WTC11 (cell line): ENCODE data around the gene PDE8A. TPM values are rescaled to one million over a fixed set of nuclear protein-coding genes. Genes with fewer than 3 reads are reported as not detected.

Source experiments
- ATAC-seq: fragments of 200-7000 bp; cut with Tn5 transposase; 2 replicates; pipeline ENCODE4 v1.10.0; 2021; ENCODE audit warnings: mild to moderate bottlenecking, moderate library complexity
- CTCF ChIA-PET: fragments of 300-600 bp; sonication (Branson Sonifier 250); formaldehyde crosslinking; loops from one replicate; lab custom pipeline; 2021; ENCODE audit warnings: antibody characterized with exemption; lab: Charles Lee
- POLR2A ChIA-PET: fragments of 350-600 bp; sonication (Branson Sonifier 250); formaldehyde crosslinking; loops from one replicate; lab custom pipeline; 2021; ENCODE audit warnings: antibody characterized with exemption; lab: Charles Lee
- DNase-seq: peaks from one replicate; pipeline ENCODE4 v3.0.0; 2021; ENCODE audit warnings: low spot score
- H3K27ac Mint-ChIP-seq: 2 replicates; pipeline ENCODE4 v1.8.0; 2021; ENCODE audit warnings: mixed read lengths
- H3K27me3 Mint-ChIP-seq: 2 replicates; pipeline ENCODE4 v1.8.0; 2021; ENCODE audit warnings: low read depth, mild to moderate bottlenecking, moderate library complexity, mixed read lengths
- H3K36me3 Mint-ChIP-seq: 2 replicates; pipeline ENCODE4 v1.8.0; 2021; ENCODE audit warnings: mixed read lengths
- H3K4me1 Mint-ChIP-seq: 2 replicates; pipeline ENCODE4 v1.8.0; 2022; ENCODE audit warnings: mixed read lengths
- H3K4me3 Mint-ChIP-seq: 2 replicates; pipeline ENCODE4 v1.8.0; 2021; ENCODE audit warnings: mild to moderate bottlenecking, moderate library complexity, mixed read lengths
- H3K9me3 Mint-ChIP-seq: 2 replicates; pipeline ENCODE4 v1.8.0; 2021; ENCODE audit warnings: mixed read lengths
- GRHL2 ChIP-seq: fragments of 250-450 bp; sonication (Bioruptor Pico); IDR thresholded peaks from 2 replicates; pipeline ENCODE4 v1.8.0; 2022; ENCODE audit warnings: mild to moderate bottlenecking, moderate library complexity; ENCODE audit not compliant: insufficient replicate concordance, severe bottlenecking
- GTF2I ChIP-seq: fragments of 250-450 bp; sonication (Bioruptor Pico); conservative IDR thresholded peaks from 2 replicates; pipeline ENCODE4 v1.4.0; 2021; ENCODE audit warnings: mild to moderate bottlenecking
- HMGA2 ChIP-seq: fragments of 250-450 bp; sonication (Bioruptor Pico); IDR thresholded peaks from 2 replicates; pipeline ENCODE4 v1.4.0; 2021; ENCODE audit warnings: mild to moderate bottlenecking, moderate library complexity
- NFE2L1 ChIP-seq: sonication (generic); formaldehyde crosslinking; IDR thresholded peaks from 2 replicates; pipeline ENCODE4 v1.8.1; 2023; ENCODE audit warnings: missing genetic modification reagents
- RELA ChIP-seq: sonication (generic); formaldehyde crosslinking; IDR thresholded peaks from 2 replicates; pipeline ENCODE4 v1.8.1; 2022; ENCODE audit warnings: missing genetic modification reagents, mild to moderate bottlenecking, borderline replicate concordance
- SMAD3 ChIP-seq: sonication (generic); formaldehyde crosslinking; IDR thresholded peaks from 2 replicates; pipeline ENCODE4 v1.8.0; 2022; ENCODE audit warnings: missing genetic modification reagents, mild to moderate bottlenecking, borderline replicate concordance
- TEAD4 ChIP-seq: sonication (generic); formaldehyde crosslinking; IDR thresholded peaks from 2 replicates; pipeline ENCODE4 v1.8.0; 2022; ENCODE audit warnings: mild to moderate bottlenecking, missing genetic modification reagents
- total RNA-seq: library from RNA; stranded (reverse); gene quantifications from 3 replicates; pipeline ENCODE4 v1.2.3, GENCODE V29; 2021
- TF ChIP-seq, protein P1 (sequence below): fragments of 250-450 bp; sonication (Bioruptor Pico); IDR thresholded peaks from 2 replicates; pipeline ENCODE4 v1.9.0; 2021; ENCODE audit warnings: moderate library complexity, mild to moderate bottlenecking, inconsistent platforms, borderline replicate concordance
- TF ChIP-seq, protein P2 (sequence below): sonication (generic); formaldehyde crosslinking; IDR thresholded peaks from 2 replicates; pipeline ENCODE4 v1.8.0; 2023; ENCODE audit warnings: missing genetic modification reagents, mild to moderate bottlenecking, borderline replicate concordance
- TF ChIP-seq, protein P3 (sequence below): sonication (generic); formaldehyde crosslinking; IDR thresholded peaks from 2 replicates; pipeline ENCODE4 v1.8.1; 2022; ENCODE audit warnings: low read depth, mild to moderate bottlenecking, moderate library complexity, missing genetic modification reagents, borderline replicate concordance
- TF ChIP-seq, protein P4 (sequence below): sonication (generic); formaldehyde crosslinking; IDR thresholded peaks from 2 replicates; pipeline ENCODE4 v1.8.1; 2022; ENCODE audit warnings: low read depth, missing genetic modification reagents, borderline replicate concordance
- TF ChIP-seq, protein P5 (sequence below): sonication (generic); formaldehyde crosslinking; IDR thresholded peaks from 2 replicates; pipeline ENCODE4 v1.8.0; 2022; ENCODE audit warnings: missing genetic modification reagents
- TF ChIP-seq, protein P6 (sequence below): sonication (generic); formaldehyde crosslinking; IDR thresholded peaks from 2 replicates; pipeline ENCODE4 v1.8.0; 2023; ENCODE audit warnings: missing genetic modification reagents
- TF ChIP-seq, protein P7 (sequence below): sonication (generic); formaldehyde crosslinking; IDR thresholded peaks from 2 replicates; pipeline ENCODE4 v1.8.1; 2023; ENCODE audit warnings: mild to moderate bottlenecking, missing genetic modification reagents, moderate library complexity
- TF ChIP-seq, protein P8 (sequence below): sonication (generic); formaldehyde crosslinking; IDR thresholded peaks from 2 replicates; pipeline ENCODE4 v1.8.0; 2023; ENCODE audit warnings: mild to moderate bottlenecking, missing genetic modification reagents

Gene PDE8A
- total RNA-seq, 1 experiment from 2014 or later = 13.9 TPM

DNA sequence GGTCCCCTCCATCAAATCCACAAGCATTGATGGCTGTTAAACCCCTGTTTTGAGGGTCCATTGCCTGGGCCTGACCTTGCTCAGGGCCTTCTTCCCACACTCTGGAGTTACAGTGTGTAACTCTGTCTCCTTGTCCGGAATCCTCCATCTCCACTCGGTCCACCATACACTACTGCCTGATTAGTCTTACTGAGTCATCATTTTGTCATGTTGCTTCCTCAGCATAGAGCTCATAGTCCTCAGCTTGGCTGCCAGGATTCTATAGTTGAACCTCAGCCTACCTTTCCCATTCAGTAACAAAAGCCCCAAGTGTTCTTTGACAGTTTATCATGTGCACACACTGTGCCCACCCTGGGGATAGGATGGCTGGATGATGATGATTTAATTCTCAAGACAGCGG, 113.0 kb downstream of the PDE8A start:
- peaks cover 4% of the 10 kb centered on the region; the same call in 1 of the 2 replicates for H3K4me1 Mint-ChIP-seq
- CTCF ChIA-PET = no interaction called here
- POLR2A ChIA-PET = no interaction called here
- no peaks in the 10 kb centered on the region for H3K36me3 Mint-ChIP-seq
- no peak overlapping the region for H3K4me3 Mint-ChIP-seq
- ATAC-seq (no peak), DNase-seq (no peak)
- H3K9me3 Mint-ChIP-seq = no peaks in the 10 kb centered on the region
- H3K27me3 Mint-ChIP-seq = no peaks in the 10 kb centered on the region
- TF ChIP-seq, protein P1, sequence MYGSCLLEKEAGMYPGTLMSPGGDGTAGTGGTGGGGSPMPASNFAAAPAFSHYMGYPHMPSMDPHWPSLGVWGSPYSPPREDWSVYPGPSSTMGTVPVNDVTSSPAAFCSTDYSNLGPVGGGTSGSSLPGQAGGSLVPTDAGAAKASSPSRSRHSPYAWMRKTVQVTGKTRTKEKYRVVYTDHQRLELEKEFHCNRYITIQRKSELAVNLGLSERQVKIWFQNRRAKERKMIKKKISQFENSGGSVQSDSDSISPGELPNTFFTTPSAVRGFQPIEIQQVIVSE (CRISPR knock-in tag) = no peak
- TF ChIP-seq, protein P2, sequence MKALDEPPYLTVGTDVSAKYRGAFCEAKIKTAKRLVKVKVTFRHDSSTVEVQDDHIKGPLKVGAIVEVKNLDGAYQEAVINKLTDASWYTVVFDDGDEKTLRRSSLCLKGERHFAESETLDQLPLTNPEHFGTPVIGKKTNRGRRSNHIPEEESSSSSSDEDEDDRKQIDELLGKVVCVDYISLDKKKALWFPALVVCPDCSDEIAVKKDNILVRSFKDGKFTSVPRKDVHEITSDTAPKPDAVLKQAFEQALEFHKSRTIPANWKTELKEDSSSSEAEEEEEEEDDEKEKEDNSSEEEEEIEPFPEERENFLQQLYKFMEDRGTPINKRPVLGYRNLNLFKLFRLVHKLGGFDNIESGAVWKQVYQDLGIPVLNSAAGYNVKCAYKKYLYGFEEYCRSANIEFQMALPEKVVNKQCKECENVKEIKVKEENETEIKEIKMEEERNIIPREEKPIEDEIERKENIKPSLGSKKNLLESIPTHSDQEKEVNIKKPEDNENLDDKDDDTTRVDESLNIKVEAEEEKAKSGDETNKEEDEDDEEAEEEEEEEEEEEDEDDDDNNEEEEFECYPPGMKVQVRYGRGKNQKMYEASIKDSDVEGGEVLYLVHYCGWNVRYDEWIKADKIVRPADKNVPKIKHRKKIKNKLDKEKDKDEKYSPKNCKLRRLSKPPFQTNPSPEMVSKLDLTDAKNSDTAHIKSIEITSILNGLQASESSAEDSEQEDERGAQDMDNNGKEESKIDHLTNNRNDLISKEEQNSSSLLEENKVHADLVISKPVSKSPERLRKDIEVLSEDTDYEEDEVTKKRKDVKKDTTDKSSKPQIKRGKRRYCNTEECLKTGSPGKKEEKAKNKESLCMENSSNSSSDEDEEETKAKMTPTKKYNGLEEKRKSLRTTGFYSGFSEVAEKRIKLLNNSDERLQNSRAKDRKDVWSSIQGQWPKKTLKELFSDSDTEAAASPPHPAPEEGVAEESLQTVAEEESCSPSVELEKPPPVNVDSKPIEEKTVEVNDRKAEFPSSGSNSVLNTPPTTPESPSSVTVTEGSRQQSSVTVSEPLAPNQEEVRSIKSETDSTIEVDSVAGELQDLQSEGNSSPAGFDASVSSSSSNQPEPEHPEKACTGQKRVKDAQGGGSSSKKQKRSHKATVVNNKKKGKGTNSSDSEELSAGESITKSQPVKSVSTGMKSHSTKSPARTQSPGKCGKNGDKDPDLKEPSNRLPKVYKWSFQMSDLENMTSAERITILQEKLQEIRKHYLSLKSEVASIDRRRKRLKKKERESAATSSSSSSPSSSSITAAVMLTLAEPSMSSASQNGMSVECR (CRISPR knock-in tag) = no peak
- no peak for TF ChIP-seq GRHL2
- TF ChIP-seq, protein P3, sequence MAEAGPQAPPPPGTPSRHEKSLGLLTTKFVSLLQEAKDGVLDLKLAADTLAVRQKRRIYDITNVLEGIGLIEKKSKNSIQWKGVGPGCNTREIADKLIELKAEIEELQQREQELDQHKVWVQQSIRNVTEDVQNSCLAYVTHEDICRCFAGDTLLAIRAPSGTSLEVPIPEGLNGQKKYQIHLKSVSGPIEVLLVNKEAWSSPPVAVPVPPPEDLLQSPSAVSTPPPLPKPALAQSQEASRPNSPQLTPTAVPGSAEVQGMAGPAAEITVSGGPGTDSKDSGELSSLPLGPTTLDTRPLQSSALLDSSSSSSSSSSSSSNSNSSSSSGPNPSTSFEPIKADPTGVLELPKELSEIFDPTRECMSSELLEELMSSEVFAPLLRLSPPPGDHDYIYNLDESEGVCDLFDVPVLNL (CRISPR knock-in tag) = no peak
- TF ChIP-seq, protein P4, sequence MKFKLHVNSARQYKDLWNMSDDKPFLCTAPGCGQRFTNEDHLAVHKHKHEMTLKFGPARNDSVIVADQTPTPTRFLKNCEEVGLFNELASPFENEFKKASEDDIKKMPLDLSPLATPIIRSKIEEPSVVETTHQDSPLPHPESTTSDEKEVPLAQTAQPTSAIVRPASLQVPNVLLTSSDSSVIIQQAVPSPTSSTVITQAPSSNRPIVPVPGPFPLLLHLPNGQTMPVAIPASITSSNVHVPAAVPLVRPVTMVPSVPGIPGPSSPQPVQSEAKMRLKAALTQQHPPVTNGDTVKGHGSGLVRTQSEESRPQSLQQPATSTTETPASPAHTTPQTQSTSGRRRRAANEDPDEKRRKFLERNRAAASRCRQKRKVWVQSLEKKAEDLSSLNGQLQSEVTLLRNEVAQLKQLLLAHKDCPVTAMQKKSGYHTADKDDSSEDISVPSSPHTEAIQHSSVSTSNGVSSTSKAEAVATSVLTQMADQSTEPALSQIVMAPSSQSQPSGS (CRISPR knock-in tag) = no peak
- TF ChIP-seq, protein P5, sequence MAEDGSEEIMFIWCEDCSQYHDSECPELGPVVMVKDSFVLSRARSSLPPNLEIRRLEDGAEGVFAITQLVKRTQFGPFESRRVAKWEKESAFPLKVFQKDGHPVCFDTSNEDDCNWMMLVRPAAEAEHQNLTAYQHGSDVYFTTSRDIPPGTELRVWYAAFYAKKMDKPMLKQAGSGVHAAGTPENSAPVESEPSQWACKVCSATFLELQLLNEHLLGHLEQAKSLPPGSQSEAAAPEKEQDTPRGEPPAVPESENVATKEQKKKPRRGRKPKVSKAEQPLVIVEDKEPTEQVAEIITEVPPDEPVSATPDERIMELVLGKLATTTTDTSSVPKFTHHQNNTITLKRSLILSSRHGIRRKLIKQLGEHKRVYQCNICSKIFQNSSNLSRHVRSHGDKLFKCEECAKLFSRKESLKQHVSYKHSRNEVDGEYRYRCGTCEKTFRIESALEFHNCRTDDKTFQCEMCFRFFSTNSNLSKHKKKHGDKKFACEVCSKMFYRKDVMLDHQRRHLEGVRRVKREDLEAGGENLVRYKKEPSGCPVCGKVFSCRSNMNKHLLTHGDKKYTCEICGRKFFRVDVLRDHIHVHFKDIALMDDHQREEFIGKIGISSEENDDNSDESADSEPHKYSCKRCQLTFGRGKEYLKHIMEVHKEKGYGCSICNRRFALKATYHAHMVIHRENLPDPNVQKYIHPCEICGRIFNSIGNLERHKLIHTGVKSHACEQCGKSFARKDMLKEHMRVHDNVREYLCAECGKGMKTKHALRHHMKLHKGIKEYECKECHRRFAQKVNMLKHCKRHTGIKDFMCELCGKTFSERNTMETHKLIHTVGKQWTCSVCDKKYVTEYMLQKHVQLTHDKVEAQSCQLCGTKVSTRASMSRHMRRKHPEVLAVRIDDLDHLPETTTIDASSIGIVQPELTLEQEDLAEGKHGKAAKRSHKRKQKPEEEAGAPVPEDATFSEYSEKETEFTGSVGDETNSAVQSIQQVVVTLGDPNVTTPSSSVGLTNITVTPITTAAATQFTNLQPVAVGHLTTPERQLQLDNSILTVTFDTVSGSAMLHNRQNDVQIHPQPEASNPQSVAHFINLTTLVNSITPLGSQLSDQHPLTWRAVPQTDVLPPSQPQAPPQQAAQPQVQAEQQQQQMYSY (CRISPR knock-in tag) = no peak
- TF ChIP-seq, protein P6, sequence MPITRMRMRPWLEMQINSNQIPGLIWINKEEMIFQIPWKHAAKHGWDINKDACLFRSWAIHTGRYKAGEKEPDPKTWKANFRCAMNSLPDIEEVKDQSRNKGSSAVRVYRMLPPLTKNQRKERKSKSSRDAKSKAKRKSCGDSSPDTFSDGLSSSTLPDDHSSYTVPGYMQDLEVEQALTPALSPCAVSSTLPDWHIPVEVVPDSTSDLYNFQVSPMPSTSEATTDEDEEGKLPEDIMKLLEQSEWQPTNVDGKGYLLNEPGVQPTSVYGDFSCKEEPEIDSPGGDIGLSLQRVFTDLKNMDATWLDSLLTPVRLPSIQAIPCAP (CRISPR knock-in tag) = no peak
- no peak overlapping the region for H3K27ac Mint-ChIP-seq

DNA sequence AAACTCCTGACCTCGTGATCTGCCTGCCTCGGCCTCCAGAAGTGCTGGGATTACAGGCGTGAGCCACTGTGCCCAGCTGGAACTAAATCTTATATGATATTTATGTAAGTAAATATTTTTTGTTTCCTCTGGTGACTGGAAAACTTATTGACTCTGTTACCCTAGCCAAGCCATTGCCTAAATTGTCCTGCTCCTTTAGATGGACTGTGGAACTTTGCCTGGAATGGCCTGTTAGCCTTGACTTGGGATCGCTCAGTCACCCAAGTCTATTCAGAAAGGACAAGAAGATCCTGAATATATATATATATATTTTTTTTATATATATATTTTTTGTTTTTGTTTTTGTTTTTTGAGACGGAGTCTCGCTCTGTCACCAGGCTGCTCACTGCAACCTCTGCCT, 113.9 kb downstream of the PDE8A start:
- H3K4me3 Mint-ChIP-seq = no peak overlapping the region
- ChIA-PET CTCF (no interaction called here), POLR2A (no interaction called here)
- H3K36me3 Mint-ChIP-seq = no peaks in the 10 kb centered on the region
- H3K27me3 Mint-ChIP-seq = no peaks in the 10 kb centered on the region
- no peak for DNase-seq
- no peak overlapping the region for H3K27ac Mint-ChIP-seq
- peaks cover 4% of the 10 kb centered on the region; the same call in 1 of the 2 replicates for H3K4me1 Mint-ChIP-seq
- no peaks in the 10 kb centered on the region for H3K9me3 Mint-ChIP-seq
- no peak for ATAC-seq
- TF ChIP-seq GTF2I (no peak), RELA (CRISPR knock-in tag) (no peak), SMAD3 (CRISPR knock-in tag) (no peak), HMGA2 (CRISPR knock-in tag) (no peak), TEAD4 (CRISPR knock-in tag) (no peak), NFE2L1 (CRISPR knock-in tag) (no peak)
- TF ChIP-seq, protein P7, sequence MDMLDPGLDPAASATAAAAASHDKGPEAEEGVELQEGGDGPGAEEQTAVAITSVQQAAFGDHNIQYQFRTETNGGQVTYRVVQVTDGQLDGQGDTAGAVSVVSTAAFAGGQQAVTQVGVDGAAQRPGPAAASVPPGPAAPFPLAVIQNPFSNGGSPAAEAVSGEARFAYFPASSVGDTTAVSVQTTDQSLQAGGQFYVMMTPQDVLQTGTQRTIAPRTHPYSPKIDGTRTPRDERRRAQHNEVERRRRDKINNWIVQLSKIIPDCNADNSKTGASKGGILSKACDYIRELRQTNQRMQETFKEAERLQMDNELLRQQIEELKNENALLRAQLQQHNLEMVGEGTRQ = no peak
- TF ChIP-seq, protein P8, sequence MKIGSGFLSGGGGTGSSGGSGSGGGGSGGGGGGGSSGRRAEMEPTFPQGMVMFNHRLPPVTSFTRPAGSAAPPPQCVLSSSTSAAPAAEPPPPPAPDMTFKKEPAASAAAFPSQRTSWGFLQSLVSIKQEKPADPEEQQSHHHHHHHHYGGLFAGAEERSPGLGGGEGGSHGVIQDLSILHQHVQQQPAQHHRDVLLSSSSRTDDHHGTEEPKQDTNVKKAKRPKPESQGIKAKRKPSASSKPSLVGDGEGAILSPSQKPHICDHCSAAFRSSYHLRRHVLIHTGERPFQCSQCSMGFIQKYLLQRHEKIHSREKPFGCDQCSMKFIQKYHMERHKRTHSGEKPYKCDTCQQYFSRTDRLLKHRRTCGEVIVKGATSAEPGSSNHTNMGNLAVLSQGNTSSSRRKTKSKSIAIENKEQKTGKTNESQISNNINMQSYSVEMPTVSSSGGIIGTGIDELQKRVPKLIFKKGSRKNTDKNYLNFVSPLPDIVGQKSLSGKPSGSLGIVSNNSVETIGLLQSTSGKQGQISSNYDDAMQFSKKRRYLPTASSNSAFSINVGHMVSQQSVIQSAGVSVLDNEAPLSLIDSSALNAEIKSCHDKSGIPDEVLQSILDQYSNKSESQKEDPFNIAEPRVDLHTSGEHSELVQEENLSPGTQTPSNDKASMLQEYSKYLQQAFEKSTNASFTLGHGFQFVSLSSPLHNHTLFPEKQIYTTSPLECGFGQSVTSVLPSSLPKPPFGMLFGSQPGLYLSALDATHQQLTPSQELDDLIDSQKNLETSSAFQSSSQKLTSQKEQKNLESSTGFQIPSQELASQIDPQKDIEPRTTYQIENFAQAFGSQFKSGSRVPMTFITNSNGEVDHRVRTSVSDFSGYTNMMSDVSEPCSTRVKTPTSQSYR (CRISPR knock-in tag) = no peak
- TF ChIP-seq, protein P1 (CRISPR knock-in tag) = no peak
